Choroid plexus epithelial cell (primary cell): ENCODE results near the gene PISD.

Source experiments
- DNase-seq: peaks from one replicate; pipeline ENCODE4 v3.0.0-alpha.2; 2010; ENCODE audit warnings: low read depth
- H3K4me3 ChIP-seq: 2 replicates; pipeline ENCODE4 v1.5.1; 2011; ENCODE audit warnings: low read depth, mild to moderate bottlenecking, control low read depth, low read length, moderate library complexity
- CTCF ChIP-seq: conservative IDR thresholded peaks from 2 replicates; pipeline ENCODE4 v1.5.1; 2011; ENCODE audit warnings: low read depth, mild to moderate bottlenecking, control low read depth, inconsistent platforms, low read length, moderate library complexity

PISD gene

GRCh38 chr22:31618057-31618456 is 44.0 kb downstream of the PISD start:
- no peak for DNase-seq
- no peak for TF ChIP-seq CTCF
- no peak overlapping the region for H3K4me3 ChIP-seq

- no peak for TF ChIP-seq CTCF
- no peak for DNase-seq
- H3K4me3 ChIP-seq, result no peak overlapping the region
Observed at GRCh38 chr22:31616315-31616980, 45.6 kb downstream of the PISD start.

- no peak for TF ChIP-seq CTCF
- DNase-seq, result no peak
- H3K4me3 ChIP-seq, result no peak overlapping the region
Observed at GRCh38 chr22:31615940-31616314, 46.1 kb downstream of the PISD start.

DNA sequence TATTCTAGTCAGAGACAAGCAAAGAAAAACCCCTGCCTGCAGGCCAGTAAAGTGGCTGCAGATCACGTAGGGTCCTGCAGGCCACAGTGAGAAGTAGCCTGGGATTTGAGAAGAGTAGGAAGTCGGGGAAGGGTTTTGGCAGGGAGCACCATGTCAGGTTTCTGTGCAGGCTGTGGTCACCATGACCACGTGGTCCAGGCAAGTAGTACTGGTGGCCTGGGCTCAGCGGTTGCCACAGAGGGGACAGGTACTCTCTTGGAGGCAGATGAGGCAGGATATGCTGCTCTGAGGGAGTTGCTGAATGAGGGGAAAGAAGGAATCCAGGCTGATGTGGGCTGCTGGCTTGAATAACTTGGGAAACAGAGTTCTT is 46.5 kb downstream of the PISD start:
- no peak for DNase-seq
- no peak overlapping the region for H3K4me3 ChIP-seq
- no peak for TF ChIP-seq CTCF

- no peak overlapping the region for H3K4me3 ChIP-seq
- no peak for TF ChIP-seq CTCF
- no peak for DNase-seq
Observed at GRCh38 chr22:31614781-31615490, 47.1 kb downstream of the PISD start.

DNA sequence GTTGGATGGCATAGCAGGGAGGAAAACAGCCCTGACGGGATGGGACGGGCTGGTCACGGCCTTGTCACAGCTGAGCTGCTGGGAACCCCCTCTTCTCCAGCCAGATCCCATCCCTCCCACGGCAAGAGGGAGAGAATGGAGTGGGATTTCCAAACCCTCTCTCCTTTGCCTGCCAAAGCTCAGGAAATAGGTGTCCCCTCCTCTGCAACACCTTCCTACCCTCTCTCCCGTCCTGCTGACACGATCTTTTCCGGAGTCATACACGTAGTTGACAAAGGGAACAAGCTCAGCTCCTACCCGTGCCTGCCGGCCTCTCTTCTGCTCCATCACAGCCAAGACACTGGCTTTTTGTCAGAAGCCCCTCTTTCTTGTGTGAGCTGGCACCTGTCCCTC is 48.1 kb downstream of the PISD start:
- no peak overlapping the region for H3K4me3 ChIP-seq
- TF ChIP-seq CTCF, result no peak
- DNase-seq, result no peak
